ENCODE data around the gene CAMTA1. TPM values are rescaled to one million over a fixed set of nuclear protein-coding genes. Genes with fewer than 3 reads are reported as not detected.

CAMTA1 gene
- polyA plus RNA-seq, 1 experiment, result 64.9 TPM

DNA sequence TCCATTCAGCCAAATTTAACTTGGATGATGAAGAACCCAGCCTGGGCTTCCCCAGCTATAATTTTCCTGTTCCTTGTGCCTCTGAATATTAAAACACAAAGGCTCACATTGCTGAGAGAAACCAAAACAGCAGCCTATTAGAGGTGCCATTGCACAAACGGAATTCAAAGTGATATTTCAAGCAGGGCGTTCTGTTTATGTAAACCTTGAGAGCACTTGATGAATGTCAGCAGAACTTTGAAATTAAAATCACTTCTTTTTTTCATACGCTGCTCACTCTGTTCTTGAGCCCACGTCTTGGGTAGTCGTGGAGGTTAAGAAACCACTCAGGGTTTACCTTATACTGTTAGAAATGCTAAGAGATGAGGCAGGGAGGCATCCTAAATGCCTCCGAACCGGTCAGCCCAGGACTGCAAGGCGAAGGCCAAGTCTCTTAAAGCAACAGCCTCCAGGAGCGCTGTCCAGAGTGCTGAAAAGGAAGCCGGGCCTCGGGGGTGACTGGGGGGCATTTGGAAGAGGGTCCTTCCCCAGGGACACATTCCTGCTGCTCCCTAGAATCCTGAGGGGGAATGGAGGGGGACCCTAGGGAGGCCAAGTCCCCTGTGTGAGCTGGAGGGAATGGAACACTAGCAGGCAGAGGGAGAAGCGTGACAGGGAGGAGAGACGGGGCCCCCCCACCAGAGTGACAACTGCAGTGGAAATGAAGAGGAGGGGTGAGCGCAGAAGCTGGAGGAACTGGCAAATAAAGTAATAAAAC, 831.0 kb downstream of the CAMTA1 start:
- no peaks in the 10 kb centered on the region; the same call in 1 of the 2 replicates for H3K9me3 ChIP-seq (ENCODE audit: control insufficient read depth, insufficient read depth, low read length)
- TF ChIP-seq CTCF (IDR thresholded peaks at IDR 0.05; ENCODE audit: low read depth, low read length), result no peak
- no peak overlapping the region for H3K4me3 ChIP-seq (ENCODE audit: low read depth, low read length)
- peak; percentile 1 for DNase-seq (ENCODE audit: low read depth, low spot score)
- ChIA-PET POLR2A (no interaction called here), CTCF (interaction anchor here (0.5 kb wide), 1 partner anchor 31 kb away, joined by 3 read pairs; no protein-coding TSS in a partner anchor)
- H3K27ac ChIP-seq (ENCODE audit: low read depth, low read length), result no peak overlapping the region
- H3K27me3 ChIP-seq (ENCODE audit: control insufficient read depth, insufficient read depth, low read length), result peaks cover 17% of the 10 kb centered on the region

DNA sequence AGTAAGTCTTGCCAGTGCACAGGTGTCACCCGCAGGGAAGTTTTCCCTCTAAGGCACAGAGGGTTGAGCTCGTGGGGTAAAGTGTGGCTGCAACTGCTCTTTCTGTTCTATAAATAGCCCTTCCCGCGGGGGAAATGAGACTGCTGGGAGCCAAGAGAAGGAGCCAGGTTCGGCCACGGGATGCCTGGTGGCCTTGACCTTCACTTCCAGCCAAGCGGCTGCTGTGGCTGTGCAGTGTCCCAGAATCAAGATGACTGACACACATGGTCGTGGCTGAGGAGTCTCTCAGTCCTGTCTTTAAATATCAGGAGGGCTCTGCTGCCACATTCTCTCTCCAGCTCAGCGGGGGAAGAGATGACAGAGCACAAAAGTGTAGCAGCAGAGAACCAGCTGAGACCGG, 831.7 kb downstream of the CAMTA1 start:
- no peak for DNase-seq (ENCODE audit: low read depth, low spot score)
- no peak for TF ChIP-seq CTCF (IDR thresholded peaks at IDR 0.05; ENCODE audit: low read depth, low read length)
- Histone ChIP-seq H3K9me3 (ENCODE audit: control insufficient read depth, insufficient read depth, low read length) (no peaks in the 10 kb centered on the region; the same call in 1 of the 2 replicates), H3K27me3 (ENCODE audit: control insufficient read depth, insufficient read depth, low read length) (peaks cover 19% of the 10 kb centered on the region), H3K27ac (ENCODE audit: low read depth, low read length) (no peak overlapping the region), H3K4me3 (ENCODE audit: low read depth, low read length) (no peak overlapping the region)
- ChIA-PET POLR2A (no interaction called here), CTCF (interaction anchor here (0.6 to 1.1 kb wide), 2 partner anchors 71 to 547 kb away, joined by 3 read pairs; no protein-coding TSS in a partner anchor)

DNA sequence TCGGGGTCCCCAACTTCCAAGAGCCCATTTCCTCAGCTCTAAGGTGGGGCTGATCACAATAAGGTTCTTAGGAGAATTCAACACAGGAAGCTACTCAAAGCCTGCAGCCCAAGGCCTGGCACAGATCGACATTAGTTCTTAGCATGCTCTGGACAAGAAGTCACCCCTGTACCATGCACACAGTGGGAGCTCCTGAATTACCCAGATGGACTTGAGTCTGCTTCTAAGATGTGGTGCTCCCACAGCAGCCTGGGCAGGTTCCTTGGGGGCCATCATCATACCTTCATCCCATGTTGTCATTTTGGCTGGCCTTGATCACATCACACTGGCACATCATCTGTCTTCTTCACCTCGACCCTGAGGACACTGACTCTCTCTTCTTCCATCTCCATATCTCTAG, 832.6 kb downstream of the CAMTA1 start:
- Histone ChIP-seq H3K27ac (ENCODE audit: low read depth, low read length) (no peak overlapping the region), H3K27me3 (ENCODE audit: control insufficient read depth, insufficient read depth, low read length) (peaks cover 26% of the 10 kb centered on the region), H3K9me3 (ENCODE audit: control insufficient read depth, insufficient read depth, low read length) (no peaks in the 10 kb centered on the region; the same call in 1 of the 2 replicates), H3K4me3 (ENCODE audit: low read depth, low read length) (no peak overlapping the region)
- CTCF ChIA-PET, result interaction anchor here (1.1 kb wide), 1 partner anchor 548 kb away, joined by 3 read pairs; no protein-coding TSS in a partner anchor
- TF ChIP-seq CTCF (IDR thresholded peaks at IDR 0.05; ENCODE audit: low read depth, low read length), result no peak
- POLR2A ChIA-PET, result no interaction called here
- no peak for DNase-seq (ENCODE audit: low read depth, low spot score)

- POLR2A ChIA-PET, result no interaction called here
- Histone ChIP-seq H3K27me3 (ENCODE audit: control insufficient read depth, insufficient read depth, low read length) (peaks cover 33% of the 10 kb centered on the region), H3K27ac (ENCODE audit: low read depth, low read length) (no peak overlapping the region), H3K4me3 (ENCODE audit: low read depth, low read length) (no peak overlapping the region), H3K9me3 (ENCODE audit: control insufficient read depth, insufficient read depth, low read length) (no peaks in the 10 kb centered on the region)
- CTCF ChIA-PET, result no interaction called here
- TF ChIP-seq CTCF (IDR thresholded peaks at IDR 0.05; ENCODE audit: low read depth, low read length), result no peak
- DNase-seq (ENCODE audit: low read depth, low spot score), result no peak
These were observed 834.9 kb downstream of the CAMTA1 start for GRCh38 chr1:7620196-7620595.
